NCI-H2107 treated with DMSO at 0.1 percent for 48 hours (cell line): ENCODE data around the gene RPL6.
A peak's percentile ranks its signal among the peaks of the same experiment; 100 is the strongest.
"Not testable (repeated sequence)": the region's sequence is repeated elsewhere in the genome, so short reads cannot be mapped to it uniquely, and the experiment has no call there.

Experiments
- DNase-seq: peaks from one replicate; lab custom pipeline; 2025; ENCODE audit not compliant: unreplicated experiment; lab: John Stamatoyannopoulos, UW

Gene RPL6

DNA sequence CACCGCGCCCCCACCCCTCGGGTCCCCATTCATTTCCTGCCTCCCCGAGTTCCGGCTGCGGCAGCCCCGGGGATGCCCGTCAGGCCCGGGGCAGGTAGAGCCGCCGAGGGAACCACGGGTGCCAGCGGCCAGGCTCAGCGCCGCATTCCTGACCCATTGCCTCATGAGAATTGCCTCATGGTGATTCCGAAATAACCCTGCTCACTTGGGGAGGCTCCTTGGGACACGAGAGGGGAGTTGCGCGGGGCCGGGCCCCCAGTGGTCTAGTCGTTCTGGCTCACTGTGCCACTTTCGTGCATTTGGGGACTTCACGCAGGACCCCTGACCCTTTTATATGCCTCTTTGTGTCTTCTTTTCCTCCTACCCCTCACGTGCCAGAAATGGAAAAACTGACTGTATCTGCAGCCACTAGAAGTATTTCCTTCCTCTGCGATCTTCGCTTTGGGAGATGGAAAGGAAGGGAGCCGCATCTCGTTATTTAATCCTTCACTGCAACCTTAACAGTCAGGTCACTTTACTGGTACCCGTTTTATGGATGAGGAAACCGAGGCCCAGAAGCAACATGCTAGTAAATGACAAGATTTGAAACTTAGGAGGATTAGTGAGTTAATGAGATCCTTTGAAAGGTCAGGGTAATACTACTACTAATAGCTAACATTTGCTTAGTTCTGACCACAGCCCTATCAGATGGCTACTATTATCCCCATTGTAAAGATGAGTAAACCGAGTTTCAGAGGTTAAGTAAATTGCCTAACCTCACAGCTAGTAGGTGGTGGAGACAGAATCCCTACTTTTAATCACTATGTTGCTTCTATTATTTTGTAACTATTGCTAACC lies 10.1 kb upstream of the RPL6 start:
- DNase-seq: no peak

GRCh38 chr12:112418608-112419296 lies 9.3 kb upstream of the RPL6 start, which contains the start of gene PTPN11:
PTPN11 (plus strand) TSS chr12:112418947; CDS start chr12:112419112, 165 bp downstream.
- peak; percentile 37 for DNase-seq

DNA sequence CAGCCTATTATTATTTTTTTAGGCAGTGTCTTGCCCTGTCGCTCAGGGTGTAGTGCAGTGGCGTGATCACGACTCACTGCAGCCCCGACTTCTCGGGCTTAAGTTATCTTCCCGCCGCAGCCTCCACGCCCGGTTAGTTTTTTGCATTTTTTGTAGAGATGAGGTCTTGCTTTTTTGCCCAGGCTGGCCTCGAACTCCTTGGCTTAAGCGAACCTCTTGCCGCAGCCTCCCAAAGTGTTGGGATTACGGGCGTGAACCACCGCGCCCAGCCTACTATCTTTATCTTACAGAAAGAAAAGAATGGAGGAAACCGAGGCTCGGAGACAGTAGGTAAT lies 8.8 kb upstream of the RPL6 start:
- DNase-seq: no peak

DNA sequence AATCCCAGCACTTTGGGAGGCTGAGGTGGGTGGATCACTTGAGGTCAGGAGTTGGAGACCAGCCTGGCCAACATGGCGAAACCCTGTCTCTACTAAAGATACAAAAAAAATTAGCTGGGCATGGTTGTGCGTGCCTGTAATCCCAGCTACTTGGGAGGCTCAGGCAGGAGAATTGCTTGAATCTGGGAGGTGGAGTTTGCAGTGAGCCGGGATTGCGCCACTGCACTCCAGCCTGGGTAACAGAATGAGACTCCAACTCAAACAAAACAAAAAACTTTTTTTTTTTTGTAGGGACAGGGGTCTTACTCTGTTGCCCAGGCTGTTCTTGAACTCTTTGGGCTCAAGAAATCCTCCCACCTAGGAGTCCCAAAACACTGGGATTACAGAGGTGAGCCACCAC lies 6.1 kb upstream of the RPL6 start:
- not testable (repeated sequence) for DNase-seq

GRCh38 chr12:112413855-112414625 lies 4.6 kb upstream of the RPL6 start:
- DNase-seq: no peak

DNA sequence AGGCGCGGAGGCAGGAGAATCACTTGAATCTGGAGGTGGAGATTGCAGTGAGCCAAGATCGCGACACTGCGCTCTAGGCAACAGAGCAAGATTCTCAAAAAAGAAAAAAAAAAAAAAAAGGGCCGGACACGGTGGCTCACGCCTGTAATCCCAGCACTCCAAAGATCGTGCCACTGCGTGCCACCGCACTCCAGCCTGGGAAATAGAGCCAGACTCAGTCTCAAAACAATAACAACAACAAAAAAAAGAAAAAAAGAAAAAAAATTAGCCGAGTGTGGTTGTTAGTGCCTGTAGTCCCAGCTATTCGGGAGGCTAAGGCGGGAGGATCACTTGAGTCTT lies 470 bp upstream of the RPL6 start:
- DNase-seq: no peak

- DNase-seq: no peak
These were observed 784 bp downstream of the RPL6 start for GRCh38 chr12:112408621-112409020.

GRCh38 chr12:112407683-112408082 lies 1.7 kb downstream of the RPL6 start:
- not testable (repeated sequence) for DNase-seq

GRCh38 chr12:112406519-112407488 lies 2.6 kb downstream of the RPL6 start:
- no peak for DNase-seq

- DNase-seq: no peak
These were observed 7.4 kb downstream of the RPL6 start for GRCh38 chr12:112401903-112402498.

- DNase-seq: no peak
These were observed 8.4 kb downstream of the RPL6 start for GRCh38 chr12:112401054-112401453.

GRCh38 chr12:112393328-112393727 lies 16.1 kb downstream of the RPL6 start:
- no peak for DNase-seq

- not testable (repeated sequence) for DNase-seq
These were observed 19.3 kb downstream of the RPL6 start for GRCh38 chr12:112389922-112390654.

DNA sequence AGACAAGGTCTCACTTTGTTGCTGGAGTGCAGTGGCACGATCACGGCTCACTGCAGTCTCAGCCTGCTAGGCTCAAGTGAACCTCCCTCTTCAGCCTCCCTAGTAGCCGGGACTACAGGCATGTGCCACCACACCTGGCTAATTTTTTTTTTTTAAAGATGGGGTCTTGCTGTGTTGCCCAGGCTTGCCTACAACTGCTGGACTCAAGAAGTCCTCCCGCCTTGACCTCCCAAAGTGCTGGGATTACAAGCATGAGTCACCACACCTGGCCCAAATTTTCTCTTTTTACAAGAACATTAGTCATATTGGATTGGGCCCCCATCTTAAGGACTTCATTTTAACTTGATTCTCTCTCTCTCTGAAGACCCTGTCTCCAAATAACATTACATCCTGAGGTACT lies 20.2 kb downstream of the RPL6 start:
- no peak for DNase-seq

GRCh38 chr12:112386726-112387125 lies 22.7 kb downstream of the RPL6 start:
- DNase-seq: no peak

GRCh38 chr12:112382866-112383265 lies 26.5 kb downstream of the RPL6 start:
- no peak for DNase-seq

GRCh38 chr12:112381883-112382796 lies 27.3 kb downstream of the RPL6 start, which contains the start of gene HECTD4:
HECTD4 (minus strand) TSS chr12:112382431; CDS start chr12:112382128, 303 bp downstream.
- DNase-seq: peak; percentile 85

- DNase-seq: peak; percentile 43
These were observed 28.0 kb downstream of the RPL6 start for GRCh38 chr12:112381406-112381882.
